Gastrocnemius medialis (tissue), 4 donors: ENCODE measurements around the gene BUB1B.

Experiments
- POLR2A ChIP-seq, 2 donors: fragments of 450-650 bp; IDR thresholded peaks; one replicate each; pipeline ENCODE4 v1.6.1; 2017; ENCODE audit warnings: antibody characterized with exemption in 2 of 2, mild to moderate bottlenecking in 2 of 2, moderate library complexity in 2 of 2
- TF ChIP-seq, protein P1 (sequence below), 5 experiments: fragments of 450-650 bp in 3 of 5; fragments of 200-600 bp in 2 of 5; sonication (generic) in 2 of 5; IDR thresholded peaks in 4 of 5; conservative IDR thresholded peaks in 1 of 5; 1 replicate in 4 of 5; 2 replicates in 1 of 5; pipeline ENCODE4 v1.5.1; 2016 to 2019; ENCODE audit warnings: antibody characterized with exemption in 5 of 5, mild to moderate bottlenecking in 3 of 5, moderate library complexity in 3 of 5

GRCh38 chr15:40198355-40199085 is 37.7 kb downstream of the BUB1B start:
- TF ChIP-seq, protein P1, sequence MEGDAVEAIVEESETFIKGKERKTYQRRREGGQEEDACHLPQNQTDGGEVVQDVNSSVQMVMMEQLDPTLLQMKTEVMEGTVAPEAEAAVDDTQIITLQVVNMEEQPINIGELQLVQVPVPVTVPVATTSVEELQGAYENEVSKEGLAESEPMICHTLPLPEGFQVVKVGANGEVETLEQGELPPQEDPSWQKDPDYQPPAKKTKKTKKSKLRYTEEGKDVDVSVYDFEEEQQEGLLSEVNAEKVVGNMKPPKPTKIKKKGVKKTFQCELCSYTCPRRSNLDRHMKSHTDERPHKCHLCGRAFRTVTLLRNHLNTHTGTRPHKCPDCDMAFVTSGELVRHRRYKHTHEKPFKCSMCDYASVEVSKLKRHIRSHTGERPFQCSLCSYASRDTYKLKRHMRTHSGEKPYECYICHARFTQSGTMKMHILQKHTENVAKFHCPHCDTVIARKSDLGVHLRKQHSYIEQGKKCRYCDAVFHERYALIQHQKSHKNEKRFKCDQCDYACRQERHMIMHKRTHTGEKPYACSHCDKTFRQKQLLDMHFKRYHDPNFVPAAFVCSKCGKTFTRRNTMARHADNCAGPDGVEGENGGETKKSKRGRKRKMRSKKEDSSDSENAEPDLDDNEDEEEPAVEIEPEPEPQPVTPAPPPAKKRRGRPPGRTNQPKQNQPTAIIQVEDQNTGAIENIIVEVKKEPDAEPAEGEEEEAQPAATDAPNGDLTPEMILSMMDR (IDR thresholded peaks at IDR 0.05 in 4 of 5, conservative IDR thresholded peaks at IDR 0.05 in 1 of 5): no peak
- TF ChIP-seq POLR2A (IDR thresholded peaks at IDR 0.05): no peak
